IMR-90 (cell line): ENCODE results near the gene PHC2. TPM values are rescaled to one million over a fixed set of nuclear protein-coding genes. Genes with fewer than 3 reads are reported as not detected.

Experiments used
- ATAC-seq: fragments of 200-7000 bp; cut with Tn5 transposase; 2 replicates; pipeline ENCODE4 v1.9.1; 2020; ENCODE audit warnings: low read depth, mild to moderate bottlenecking, moderate library complexity
- BruUV-seq: library from RNA; stranded (reverse); fragments of 400-500 nt; replicated peaks from 2 replicates; lab custom pipeline; 2021; lab: Mats Ljungman, UMichigan
- CTCF ChIA-PET: fragments of 300-600 bp; formaldehyde crosslinking; extraction: SDS; loops from one replicate; lab custom pipeline; 2021; ENCODE audit warnings: antibody characterized with exemption; lab: Yijun Ruan, JAX
- POLR2A ChIA-PET: fragments of 300-600 bp; sonication (Branson Sonifier 250); formaldehyde crosslinking; loops from one replicate; lab custom pipeline; 2022; ENCODE audit warnings: antibody characterized with exemption; ENCODE audit not compliant: unreplicated experiment; lab: Charles Lee
- DNase-seq: peaks from one replicate; pipeline ENCODE4 v3.0.0; 2013
- H2AFZ ChIP-seq: replicated peaks from 2 replicates; pipeline ENCODE3; 2013; ENCODE audit warnings: low read length, mild to moderate bottlenecking; ENCODE audit not compliant: poor library complexity
- H2AK5ac ChIP-seq: 2 replicates; pipeline ENCODE4 v1.6.1; 2013; ENCODE audit warnings: low read depth, low read length, inconsistent platforms
- H2AK9ac ChIP-seq: replicated peaks from 2 replicates; pipeline ENCODE3; 2013; ENCODE audit warnings: mild to moderate bottlenecking, low read depth, low read length, moderate library complexity; ENCODE audit not compliant: poor library complexity
- H2BK120ac ChIP-seq: 2 replicates; pipeline ENCODE4 v1.6.1; 2013; ENCODE audit warnings: low read depth, low read length, inconsistent platforms
- H2BK15ac ChIP-seq: 3 replicates; pipeline ENCODE4 v1.6.1; 2013; ENCODE audit warnings: low read depth, low read length, inconsistent platforms
- H2BK20ac ChIP-seq: 2 replicates; pipeline ENCODE4 v1.6.1; 2013; ENCODE audit warnings: low read depth, mild to moderate bottlenecking, inconsistent platforms, low read length, moderate library complexity
- H2BK5ac ChIP-seq: 2 replicates; pipeline ENCODE4 v1.6.1; 2013; ENCODE audit warnings: mild to moderate bottlenecking, low read depth, low read length, inconsistent platforms; ENCODE audit not compliant: poor library complexity, severe bottlenecking
- H3K14ac ChIP-seq: replicated peaks from 2 replicates; pipeline ENCODE4 v1.6.1; 2013; ENCODE audit warnings: low read depth, low read length, inconsistent platforms
- H3K18ac ChIP-seq: 2 replicates; pipeline ENCODE4 v1.6.1; 2013; ENCODE audit warnings: low read depth, low read length, control low read depth
- H3K23ac ChIP-seq: 2 replicates; pipeline ENCODE4 v1.6.1; 2013; ENCODE audit warnings: low read depth, low read length, inconsistent platforms
- H3K27ac ChIP-seq: 2 replicates; pipeline ENCODE4 v1.5.1; 2013; ENCODE audit warnings: mild to moderate bottlenecking, control low read depth, low read length; ENCODE audit not compliant: insufficient read depth
- H3K27me3 ChIP-seq: 2 replicates; pipeline ENCODE4 v1.6.1; 2013; ENCODE audit warnings: low read length; ENCODE audit not compliant: control insufficient read depth, insufficient read depth
- H3K36me3 ChIP-seq: 2 replicates; pipeline ENCODE4 v1.6.1; 2013; ENCODE audit warnings: low read length, mixed read lengths; ENCODE audit not compliant: control insufficient read depth, insufficient read depth
- H3K4ac ChIP-seq: 2 replicates; pipeline ENCODE4 v1.6.1; 2013; ENCODE audit warnings: low read depth, low read length, inconsistent platforms
- H3K4me1 ChIP-seq: 2 replicates; pipeline ENCODE4 v1.6.1; 2013; ENCODE audit warnings: low read length, mixed read lengths; ENCODE audit not compliant: control insufficient read depth, insufficient read depth
- H3K4me2 ChIP-seq: 2 replicates; pipeline ENCODE4 v1.6.1; 2013; ENCODE audit warnings: low read depth, mild to moderate bottlenecking, control low read depth, low read length, moderate library complexity
- H3K4me3 ChIP-seq: 2 replicates; pipeline ENCODE4 v1.5.1; 2013; ENCODE audit warnings: low read depth, mild to moderate bottlenecking, control low read depth, low read length, moderate library complexity; ENCODE audit not compliant: insufficient read depth
- H3K56ac ChIP-seq: 2 replicates; pipeline ENCODE4 v1.6.1; 2013; ENCODE audit warnings: low read length, inconsistent platforms; ENCODE audit not compliant: insufficient read depth; ENCODE audit errors: extremely low read depth
- H3K79me1 ChIP-seq, 2 experiments: 2 replicates each; pipeline ENCODE4 v1.6.1; 2013; ENCODE audit warnings: low read length in 2 of 2, inconsistent platforms in 1 of 2, low read depth in 1 of 2
- H3K9ac ChIP-seq: 2 replicates; pipeline ENCODE4 v1.6.1; 2013; ENCODE audit warnings: low read depth, low read length, control low read depth
- H3K9me1 ChIP-seq: 2 replicates; pipeline ENCODE4 v1.6.1; 2013; ENCODE audit warnings: low read length, inconsistent platforms; ENCODE audit not compliant: insufficient read depth
- H3K9me3 ChIP-seq: 2 replicates; pipeline ENCODE4 v1.6.1; 2013; ENCODE audit warnings: low read length; ENCODE audit not compliant: control insufficient read depth, insufficient read depth
- H4K20me1 ChIP-seq: 2 replicates; pipeline ENCODE4 v1.6.1; 2013; ENCODE audit warnings: low read length, inconsistent platforms; ENCODE audit not compliant: insufficient read depth
- H4K5ac ChIP-seq: 2 replicates; pipeline ENCODE4 v1.6.1; 2013; ENCODE audit warnings: mild to moderate bottlenecking, low read depth, low read length, control low read depth
- H4K8ac ChIP-seq, 2 experiments: 2 replicates each; pipeline ENCODE4 v1.6.1; 2013; ENCODE audit warnings: low read depth in 2 of 2, low read length in 2 of 2, control low read depth in 1 of 2, inconsistent platforms in 1 of 2
- H4K91ac ChIP-seq: 2 replicates; pipeline ENCODE4 v1.6.1; 2013; ENCODE audit warnings: low read depth, low read length, inconsistent platforms; ENCODE audit not compliant: insufficient read depth
- CHD1 ChIP-seq: IDR thresholded peaks from 2 replicates; pipeline ENCODE4 v1.6.1; 2012; ENCODE audit warnings: low read depth, low read length, improper control_type of control experiment
- MAZ ChIP-seq: IDR thresholded peaks from 2 replicates; pipeline ENCODE4 v1.6.1; 2012; ENCODE audit warnings: low read depth, mild to moderate bottlenecking, low read length, improper control_type of control experiment, moderate library complexity, borderline replicate concordance
- MXI1 ChIP-seq: IDR thresholded peaks from 2 replicates; pipeline ENCODE4 v1.6.1; 2012; ENCODE audit warnings: low read depth, mild to moderate bottlenecking, low read length, moderate library complexity, borderline replicate concordance
- NFE2L2 ChIP-seq: fragments of 150-350 bp; IDR thresholded peaks from 2 replicates; pipeline ENCODE4 v1.6.1; 2016; ENCODE audit warnings: low read depth, mild to moderate bottlenecking, low read length
- RAD21 ChIP-seq: IDR thresholded peaks from 2 replicates; pipeline ENCODE4 v1.6.1; 2012; ENCODE audit warnings: low read length, improper control_type of control experiment
- RCOR1 ChIP-seq: IDR thresholded peaks from 2 replicates; pipeline ENCODE4 v1.6.1; 2012; ENCODE audit warnings: mild to moderate bottlenecking, low read length, improper control_type of control experiment; ENCODE audit not compliant: insufficient replicate concordance
- RFX5 ChIP-seq: IDR thresholded peaks from 2 replicates; pipeline ENCODE4 v1.8.0; 2012; ENCODE audit warnings: low read depth, mild to moderate bottlenecking, low read length, moderate library complexity
- SMC3 ChIP-seq: fragments of 150-350 bp; IDR thresholded peaks from 2 replicates; pipeline ENCODE4 v1.6.1; 2016; ENCODE audit warnings: low read depth, mild to moderate bottlenecking, antibody characterized with exemption, low read length, moderate library complexity
- WGBS, 2 experiments: methylation state at CpG; one replicate each; pipeline versions ENCODE4 v1.1.5 to v1.1.7; 2013; ENCODE audit warnings: missing lambda C conversion rate in 2 of 2; ENCODE audit not compliant: insufficient read length in 1 of 2; ENCODE audit errors: extremely low coverage in 2 of 2; 5-methylcytosine and 5-hydroxymethylcytosine counted together
- dilution Hi-C: fragments of 300-500 bp; cut with HindIII; formaldehyde crosslinking; loops from one replicate; pipeline ENCODE4 v1.14.3; 2018; ENCODE audit warnings: low sequenced_read_pairs; ENCODE audit not compliant: unreplicated experiment
- in situ Hi-C: fragments of 300-500 bp; cut with MboI; formaldehyde crosslinking; loops from 3 replicates; pipeline ENCODE4 v1.14.3; 2019; ENCODE audit warnings: low sequenced_read_pairs, inconsistent platforms, mixed read lengths
- intact Hi-C: fragments of 100-400 bp; cut with micrococcal nuclease; formaldehyde crosslinking; loops from 2 replicates; pipeline ENCODE4 v1.10.0; 2022
- polyA plus RNA-seq, 3 experiments: library from polyadenylated mRNA; depleted of rRNA; stranded (reverse); fragments of >200 nt; gene quantifications; 2 replicates each; pipeline ENCODE4 v1.2.3, GENCODE V29; 2012; ENCODE audit warnings: low replicate concordance in 1 of 3
- total RNA-seq: library from RNA; depleted of rRNA; stranded (reverse); fragments of >200 nt; gene quantifications from 2 replicates; pipeline ENCODE4 v1.2.3, GENCODE V29; 2012

PHC2 gene
- total and polyA plus RNA-seq, 2 of the 4 experiments (the other 2 are of a cell fraction) = 46.4 to 98.1 TPM

- BruUV-seq = no TSS peak
- H3K9me1 ChIP-seq = peaks cover 19% of the 10 kb centered on the region
- no peak for TF ChIP-seq CHD1
- no peak for TF ChIP-seq RAD21
- TF ChIP-seq RCOR1 = no peak
- no peak for TF ChIP-seq MAZ
- TF ChIP-seq NFE2L2 = no peak
- no peak for TF ChIP-seq RFX5
- no peak for TF ChIP-seq MXI1
- no peak for TF ChIP-seq SMC3
- H3K14ac ChIP-seq = 0 out of 2 replicates have a peak overlapping the region, but pooled peaks have one; percentile 23
- no peak overlapping the region for H3K4me3 ChIP-seq
- H4K8ac ChIP-seq = no peak overlapping the region
- H2AK9ac ChIP-seq = no peak overlapping the region
- peaks cover 29% of the 10 kb centered on the region for H3K4me1 ChIP-seq
- no peak overlapping the region for H2BK120ac ChIP-seq
- no peak overlapping the region for H2BK5ac ChIP-seq
- DNase-seq (no peak), ATAC-seq (no peak)
- dilution Hi-C loops = no loop called here
- no CpG with 5 or more reads among the region's 5 CpGs for WGBS, 2 experiments
- H2AK5ac ChIP-seq = no peak overlapping the region
- peaks cover 4 to 14% of the 10 kb centered on the region in 2 experiments; a peak in 2 of 4 replicates for H3K79me1 ChIP-seq
- H3K9me3 ChIP-seq = no peaks in the 10 kb centered on the region
- H3K27me3 ChIP-seq = no peaks in the 10 kb centered on the region
- CTCF ChIA-PET = no interaction called here
- H4K91ac ChIP-seq = no peak overlapping the region
- H4K20me1 ChIP-seq = no peaks in the 10 kb centered on the region
- H3K56ac ChIP-seq = no peak overlapping the region
- H2AFZ ChIP-seq = no peak overlapping the region
- intact Hi-C loops = loop anchor here (10.0 kb wide), 1 partner anchor 268 kb away; no protein-coding TSS in a partner anchor
- no peak overlapping the region for H4K5ac ChIP-seq
- POLR2A ChIA-PET = no interaction called here
- no peak overlapping the region for H3K18ac ChIP-seq
- no peaks in the 10 kb centered on the region; the same call in 1 of the 2 replicates for H3K36me3 ChIP-seq
- no peak overlapping the region for H3K23ac ChIP-seq
- no peak overlapping the region for H3K4me2 ChIP-seq
- no peak overlapping the region for H2BK20ac ChIP-seq
- H2BK15ac ChIP-seq = no peak overlapping the region
- in situ Hi-C loops = no loop called here
- H3K4ac ChIP-seq = no peak overlapping the region
- no peak overlapping the region for H3K9ac ChIP-seq
- H3K27ac ChIP-seq = no peak overlapping the region
Observed at GRCh38 chr1:33363021-33363420, 67.9 kb downstream of the PHC2 start.
